AG20443 (cell line): ENCODE results near the gene SH3PXD2A.

ENCODE experiments used
- DNase-seq: peaks from one replicate; pipeline ENCODE4 v3.0.0; 2012; ENCODE audit warnings: low spot score, mixed read lengths

The SH3PXD2A gene

DNA sequence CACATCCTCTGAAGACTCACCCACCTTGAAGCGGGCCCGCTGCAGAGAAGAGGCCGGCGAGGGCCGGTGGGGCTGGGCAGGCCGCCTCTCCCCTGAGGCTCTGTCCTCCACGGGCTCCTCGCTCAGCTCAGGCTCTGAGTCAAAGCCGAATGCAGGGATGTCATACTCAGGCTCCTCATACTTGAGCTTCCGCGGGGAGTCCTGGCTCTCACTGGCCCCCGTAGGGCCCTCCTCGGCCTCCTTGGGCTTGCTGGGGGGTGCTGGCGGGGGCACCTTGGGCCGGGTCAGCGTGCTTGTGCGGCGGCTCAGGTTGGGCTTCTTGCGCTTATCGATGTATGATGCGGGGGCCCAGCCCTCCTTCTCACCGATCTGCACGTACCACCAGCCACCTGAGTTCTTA, 252.0 kb downstream of the SH3PXD2A start:
- no peak for DNase-seq

GRCh38 chr10:103602852-103603155, 252.6 kb downstream of the SH3PXD2A start:
- no peak for DNase-seq

DNA sequence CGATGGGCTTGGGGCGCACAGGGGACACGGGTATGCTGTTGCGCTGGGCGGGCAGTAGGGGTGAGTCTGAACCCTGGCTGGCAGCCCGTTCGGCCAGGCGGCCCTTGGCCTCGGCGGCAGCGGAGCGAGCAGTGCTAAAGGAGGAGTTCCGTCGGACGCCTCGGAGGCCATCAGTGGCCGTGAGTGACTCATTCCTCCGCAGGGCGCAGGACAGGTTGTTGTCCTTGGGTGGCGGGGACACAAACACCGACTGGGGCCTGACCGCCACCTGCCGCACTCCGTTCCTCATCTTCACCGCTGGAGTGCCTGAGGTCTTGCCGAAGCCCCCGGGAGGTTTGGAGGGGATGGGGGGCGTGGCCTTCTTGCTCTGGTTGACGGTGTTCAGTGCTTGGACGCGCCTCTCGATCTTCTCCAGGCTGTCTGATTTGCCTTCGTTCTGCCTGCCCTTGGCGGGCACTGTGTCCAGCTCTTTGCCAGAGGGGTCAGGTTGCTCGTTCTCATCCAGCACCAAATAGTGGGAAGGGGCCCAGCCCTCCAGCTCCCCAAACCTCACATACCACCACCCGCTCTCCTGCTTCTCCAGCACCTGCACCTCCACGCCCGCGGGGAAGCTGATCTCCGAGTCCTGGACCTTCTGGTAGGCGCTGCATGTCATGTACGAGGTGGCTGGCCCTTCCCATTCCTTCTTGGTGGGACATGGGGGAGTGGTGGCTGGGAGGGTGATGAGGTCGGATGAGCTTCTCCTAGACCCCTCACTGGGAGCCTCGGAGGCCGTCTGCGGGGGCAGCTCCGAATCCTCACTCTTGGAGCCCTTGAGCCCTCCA, 253.1 kb downstream of the SH3PXD2A start:
- DNase-seq, result no peak

DNA sequence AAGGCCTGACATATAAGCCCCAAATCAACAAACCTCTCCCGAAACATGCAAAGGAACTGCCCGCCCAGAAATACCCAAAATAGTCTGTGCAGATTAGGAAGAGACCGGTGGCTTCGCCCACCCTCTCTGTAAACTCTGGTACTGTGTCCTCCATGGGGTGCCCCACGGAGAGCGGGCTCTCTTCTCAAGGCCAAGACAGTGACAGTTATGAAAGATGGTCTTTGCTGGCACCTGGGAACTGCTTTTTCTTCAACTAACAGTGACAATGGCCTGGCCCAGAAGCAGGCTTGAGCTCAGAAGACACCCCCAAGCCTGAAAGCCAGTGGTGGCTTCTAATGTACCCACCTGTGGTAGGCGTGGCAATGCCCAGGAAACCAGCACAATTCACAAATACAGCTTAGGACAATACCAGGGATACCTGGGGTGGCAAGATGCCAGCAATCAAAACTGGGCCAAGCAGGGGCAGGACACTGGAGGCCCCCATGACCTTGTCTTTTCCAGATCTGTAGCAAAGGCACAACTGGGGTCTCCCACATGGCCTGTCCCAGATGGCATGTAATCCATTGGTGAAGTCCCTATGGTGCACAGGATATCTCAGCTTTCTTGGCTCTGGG, 254.3 kb downstream of the SH3PXD2A start:
- no peak for DNase-seq

DNA sequence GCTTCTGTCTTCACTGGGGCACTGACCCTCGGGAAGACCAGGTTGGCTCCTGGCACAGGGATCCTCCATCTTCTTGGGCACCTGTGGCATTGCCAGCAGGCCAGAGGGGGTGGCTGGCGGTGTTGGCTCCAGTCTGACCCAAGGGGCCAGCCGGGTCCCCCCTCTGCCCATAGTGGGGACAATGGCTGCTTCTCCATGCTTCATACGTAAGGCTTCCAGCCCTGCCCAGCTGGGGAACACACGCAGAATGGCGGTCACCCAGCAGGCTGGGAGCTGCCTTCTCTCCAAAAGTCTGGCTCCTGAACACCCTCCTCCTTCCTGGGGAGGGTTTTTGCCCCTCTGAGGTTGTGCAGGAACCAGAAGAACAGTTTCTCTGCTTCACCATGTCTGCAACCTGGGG, 255.1 kb downstream of the SH3PXD2A start:
- no peak for DNase-seq

GRCh38 chr10:103599907-103600306, 255.5 kb downstream of the SH3PXD2A start:
- no peak for DNase-seq

DNA sequence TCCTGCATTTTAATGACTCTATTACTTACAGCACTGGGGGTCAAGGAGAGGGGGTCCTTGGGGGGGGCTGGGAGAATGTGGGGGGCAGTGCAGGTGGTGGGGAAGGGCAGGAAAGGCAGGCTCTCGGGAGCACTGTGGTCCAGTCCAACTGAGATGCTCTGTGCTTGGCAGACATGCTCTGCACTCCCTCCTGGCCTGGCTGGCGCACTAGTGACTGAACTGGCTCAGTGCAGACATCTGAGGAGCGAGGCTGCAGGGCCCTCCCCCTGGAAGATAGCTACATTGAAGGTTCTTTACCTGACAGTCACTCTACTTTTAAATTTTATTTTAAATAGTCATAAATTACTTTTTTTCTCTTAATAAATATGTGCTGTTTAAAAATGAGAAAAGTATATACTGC, 256.2 kb downstream of the SH3PXD2A start:
- no peak for DNase-seq

DNA sequence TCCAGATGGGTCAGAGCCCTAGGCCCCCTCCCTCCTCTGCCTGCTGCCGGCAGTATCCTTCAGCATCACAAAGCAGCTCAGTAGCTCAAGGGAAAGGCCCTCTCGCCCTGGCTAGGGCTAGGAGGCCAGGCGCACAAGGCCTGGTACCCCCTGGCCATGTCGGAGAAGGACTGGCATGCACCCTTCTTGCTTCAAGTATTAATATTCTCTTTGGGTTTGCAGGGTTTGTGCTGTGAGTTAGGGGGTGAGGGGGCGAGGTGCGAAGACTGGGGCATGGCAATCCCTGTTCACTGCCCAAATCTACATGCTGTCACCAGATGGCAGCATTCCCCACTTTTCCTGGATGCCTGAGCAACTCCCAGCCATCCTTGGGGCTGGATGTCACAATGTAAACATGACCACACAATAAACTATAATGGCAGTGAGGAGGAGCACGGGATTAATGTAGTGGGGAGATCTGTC, 256.7 kb downstream of the SH3PXD2A start:
- DNase-seq, result peak; percentile 88

DNA sequence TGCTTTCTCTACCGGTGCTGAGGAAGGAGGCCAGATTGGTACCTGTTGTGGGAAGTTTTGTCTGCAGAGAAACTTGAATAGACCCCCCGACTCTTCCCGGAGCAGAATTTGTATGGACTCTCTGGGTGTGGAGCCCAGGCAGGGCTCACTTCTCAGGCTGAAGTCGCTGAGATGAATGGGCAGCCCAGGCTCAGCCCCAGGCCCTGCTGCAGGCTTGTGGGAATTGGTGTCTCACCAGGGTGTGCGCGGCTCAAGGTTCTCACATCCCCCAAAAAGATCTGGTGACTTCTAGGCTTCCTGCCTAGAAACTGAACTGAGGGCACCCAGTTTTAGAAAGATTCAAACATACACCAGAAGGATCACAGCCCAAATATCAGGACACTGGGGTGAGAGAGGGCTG, 258.4 kb downstream of the SH3PXD2A start:
- no peak for DNase-seq

- DNase-seq, result no peak
Observed at GRCh38 chr10:103595933-103596726, 259.2 kb downstream of the SH3PXD2A start.

- no peak for DNase-seq
Observed at GRCh38 chr10:103593022-103593570, 262.3 kb downstream of the SH3PXD2A start.

- peak; percentile 80 for DNase-seq
Observed at GRCh38 chr10:103592186-103593021, 263.0 kb downstream of the SH3PXD2A start.

- no peak for DNase-seq
Observed at GRCh38 chr10:103590744-103591291, 264.6 kb downstream of the SH3PXD2A start.

DNA sequence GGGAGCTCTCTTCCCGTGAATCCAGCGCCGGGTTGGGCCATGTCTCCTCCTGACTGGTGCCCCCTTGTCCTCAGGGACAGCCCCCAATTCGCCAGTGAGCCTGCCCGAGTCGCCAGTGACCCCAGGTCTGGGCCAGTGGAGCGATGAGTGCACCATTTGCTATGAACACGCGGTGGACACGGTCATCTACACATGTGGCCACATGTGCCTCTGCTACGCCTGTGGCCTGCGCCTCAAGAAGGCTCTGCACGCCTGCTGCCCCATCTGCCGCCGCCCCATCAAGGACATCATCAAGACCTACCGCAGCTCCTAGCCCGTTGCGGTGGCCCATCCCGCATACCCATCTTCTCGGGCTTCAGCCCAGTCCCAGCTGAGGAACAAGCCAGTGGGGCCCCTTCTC, 265.3 kb downstream of the SH3PXD2A start:
- no peak for DNase-seq

DNA sequence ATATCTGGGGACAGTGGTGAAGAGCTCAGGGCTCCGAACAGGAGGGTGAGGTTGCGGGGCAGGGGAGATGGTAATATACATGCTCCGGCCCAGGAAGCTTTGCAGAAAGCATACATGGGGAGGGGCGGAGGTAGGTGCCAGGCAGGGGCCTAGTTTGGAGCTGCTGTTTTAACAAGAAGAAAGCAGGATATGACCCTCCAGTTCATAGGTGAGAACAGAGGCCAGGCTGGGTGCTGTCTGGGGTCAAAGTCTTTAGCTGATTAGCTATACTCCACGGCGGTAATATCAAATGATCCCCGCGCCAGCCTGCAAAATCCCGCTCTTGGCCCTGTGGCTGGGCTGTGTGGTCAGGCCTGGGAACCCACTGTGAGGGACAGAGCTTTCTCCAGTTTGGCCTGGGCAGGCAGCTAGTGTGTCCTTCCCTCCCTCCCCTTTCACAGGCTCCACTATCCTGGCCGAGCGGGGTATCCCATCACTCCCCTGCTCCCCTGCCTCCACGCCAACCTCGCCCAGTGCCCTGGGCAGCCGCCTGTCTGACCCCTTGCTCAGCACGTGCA, 266.2 kb downstream of the SH3PXD2A start:
- no peak for DNase-seq

- no peak for DNase-seq
Observed at GRCh38 chr10:103587073-103587472, 268.3 kb downstream of the SH3PXD2A start.

DNA sequence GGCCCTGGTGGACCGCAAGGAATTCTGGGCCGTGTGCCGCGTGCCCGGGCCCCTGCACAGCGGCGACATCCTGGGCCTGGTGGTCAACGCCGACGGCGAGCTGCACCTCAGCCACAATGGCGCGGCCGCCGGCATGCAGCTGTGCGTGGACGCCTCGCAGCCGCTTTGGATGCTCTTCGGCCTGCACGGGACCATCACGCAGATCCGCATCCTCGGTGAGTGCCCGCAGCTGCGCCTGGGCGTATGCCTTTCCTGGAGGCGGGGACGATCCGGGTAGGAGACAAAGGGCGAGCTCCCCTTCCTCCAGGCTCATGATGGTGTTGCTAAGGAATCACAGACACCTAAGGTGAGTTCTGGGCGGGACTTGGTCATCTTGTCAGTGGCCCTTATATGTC, 270.4 kb downstream of the SH3PXD2A start:
- DNase-seq, result no peak

DNA sequence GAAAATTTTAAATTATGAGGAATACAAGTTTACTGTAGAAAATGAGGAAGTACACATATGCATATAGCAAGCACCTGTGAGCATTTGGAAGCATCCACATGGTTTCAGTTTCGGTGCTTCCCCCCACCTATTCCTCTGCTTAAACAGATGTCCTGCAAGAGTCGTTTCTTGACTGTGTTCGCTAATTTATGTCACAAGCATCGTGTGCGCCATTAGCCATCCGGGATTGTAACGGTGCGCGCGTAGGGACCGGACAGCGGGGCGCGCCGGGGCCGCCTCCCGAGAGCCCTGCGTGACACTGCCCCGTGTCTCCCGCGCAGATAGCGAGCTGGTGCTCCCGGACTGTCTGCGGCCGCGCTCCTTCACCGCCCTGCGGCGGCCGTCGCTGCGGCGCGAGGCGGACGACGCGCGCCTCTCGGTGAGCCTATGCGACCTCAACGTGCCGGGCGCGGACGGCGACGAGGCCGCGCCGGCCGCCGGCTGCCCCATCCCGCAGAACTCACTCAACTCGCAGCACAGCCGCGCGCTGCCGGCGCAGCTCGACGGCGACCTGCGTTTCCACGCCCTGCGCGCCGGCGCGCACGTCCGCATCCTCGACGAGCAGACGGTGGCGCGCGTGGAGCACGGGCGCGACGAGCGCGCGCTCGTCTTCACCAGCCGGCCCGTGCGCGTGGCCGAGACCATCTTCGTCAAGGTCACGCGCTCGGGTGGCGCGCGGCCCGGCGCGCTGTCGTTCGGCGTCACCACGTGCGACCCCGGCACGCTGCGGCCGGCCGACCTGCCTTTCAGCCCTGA, 271.0 kb downstream of the SH3PXD2A start:
- DNase-seq, result peak; percentile 64

DNA sequence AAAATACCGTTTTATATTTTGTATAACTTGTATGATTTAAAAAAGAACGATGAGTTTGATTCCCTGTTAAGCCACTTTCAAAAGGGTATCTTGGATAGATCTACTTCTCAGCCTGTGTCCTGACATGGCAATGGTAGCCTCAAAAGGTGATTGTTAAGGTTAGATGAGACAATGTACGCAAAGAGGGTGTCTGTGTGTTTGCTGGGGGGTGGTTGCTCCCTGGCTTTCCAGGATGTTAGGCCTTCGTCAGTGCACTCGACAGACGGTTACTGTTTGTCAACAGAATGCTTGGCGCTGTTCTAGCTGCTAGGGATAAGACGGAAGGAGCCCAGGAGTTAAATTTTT, 271.5 kb downstream of the SH3PXD2A start:
- no peak for DNase-seq

DNA sequence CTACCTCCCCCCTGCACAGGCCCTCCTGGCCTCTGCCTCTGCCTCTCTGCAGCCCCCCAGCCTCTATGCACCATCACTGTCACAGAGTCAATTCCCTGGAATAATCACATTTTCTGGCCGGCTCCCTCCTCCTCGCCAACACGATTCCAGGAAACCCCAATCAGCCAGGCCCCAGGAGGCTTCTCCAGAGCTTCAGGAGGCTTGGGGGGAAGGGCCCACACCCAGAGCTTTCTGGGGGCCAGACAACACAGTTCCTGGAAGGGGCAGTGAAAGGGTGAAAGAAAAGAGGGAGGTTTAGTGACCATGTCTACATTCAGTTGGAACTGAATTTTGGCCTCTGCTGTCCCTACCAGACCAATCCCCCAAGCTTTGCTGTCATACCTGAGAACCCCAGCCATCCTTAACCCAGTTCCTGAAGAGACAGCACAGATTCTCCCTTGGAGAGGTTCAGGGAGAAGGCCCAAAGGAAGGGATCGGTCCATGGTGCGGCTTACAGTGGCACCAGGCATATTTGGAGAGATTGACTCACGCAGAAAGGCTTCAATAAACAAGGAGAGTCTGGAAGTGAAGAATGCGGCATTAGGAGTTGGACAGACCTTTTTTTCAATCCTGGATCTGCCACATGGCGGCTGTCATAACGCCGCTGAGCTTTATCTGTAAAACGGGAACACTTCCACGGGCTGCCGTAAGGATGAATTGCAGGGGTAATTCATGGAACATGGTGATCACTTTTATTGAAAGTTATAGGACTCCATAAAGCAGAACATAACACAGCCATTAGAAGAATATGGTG, 272.8 kb downstream of the SH3PXD2A start:
- DNase-seq, result no peak
